H1 (cell line): ENCODE results near the gene CYP2W1. TPM values are rescaled to one million over a fixed set of nuclear protein-coding genes. Genes with fewer than 3 reads are reported as not detected.

Experiments
- CEBPB ChIP-seq: IDR thresholded peaks from 2 replicates; pipeline ENCODE4 v1.6.1; 2012; ENCODE audit warnings: low read depth, low read length
- CTBP2 ChIP-seq: IDR thresholded peaks from 2 replicates; pipeline ENCODE4 v1.7.0; 2011; ENCODE audit warnings: borderline replicate concordance, mild to moderate bottlenecking, moderate library complexity, mixed read lengths, low read length; ENCODE audit not compliant: insufficient read depth, insufficient read length
- FOSL1 ChIP-seq: IDR thresholded peaks from 2 replicates; pipeline ENCODE4 v1.6.1; 2011; ENCODE audit warnings: mild to moderate bottlenecking, low read depth, low read length, moderate library complexity; ENCODE audit not compliant: insufficient read depth
- GABPA ChIP-seq: IDR thresholded peaks from 2 replicates; pipeline ENCODE4 v1.6.1; 2011; ENCODE audit warnings: mild to moderate bottlenecking, low read length, moderate library complexity, borderline replicate concordance; ENCODE audit not compliant: insufficient read depth
- JUND ChIP-seq: IDR thresholded peaks from 2 replicates; pipeline ENCODE4 v1.6.1; 2011; ENCODE audit warnings: mild to moderate bottlenecking, improper control_type of control experiment, low read length
- SAP30 ChIP-seq: fragments of 300-600 bp; sonication (generic); IDR thresholded peaks from 2 replicates; pipeline ENCODE4 v1.7.1; 2012; ENCODE audit warnings: low read length, moderate library complexity, mild to moderate bottlenecking, inconsistent platforms; ENCODE audit not compliant: insufficient read depth, insufficient replicate concordance
- SIX5 ChIP-seq: IDR thresholded peaks from 2 replicates; pipeline ENCODE4 v1.6.1; 2011; ENCODE audit warnings: mild to moderate bottlenecking, low read depth, low read length
- SP4 ChIP-seq: IDR thresholded peaks from 2 replicates; pipeline ENCODE4 v1.6.1; 2012; ENCODE audit warnings: low read length, inconsistent platforms
- TBP ChIP-seq: IDR thresholded peaks from 2 replicates; pipeline ENCODE4 v1.6.1; 2011; ENCODE audit warnings: low read depth, low read length, improper control_type of control experiment
- YY1 ChIP-seq: IDR thresholded peaks from 2 replicates; pipeline ENCODE4 v1.6.1; 2011; ENCODE audit warnings: low read depth, mild to moderate bottlenecking, low read length
- polyA plus RNA-seq, 7 experiments: library from polyadenylated mRNA; depleted of rRNA in 3 of 7; stranded (reverse) in 5 of 7; unstranded in 2 of 7; fragments of >200 nt in 5 of 7; fragments of 200-250 nt in 2 of 7; gene quantifications; 1 replicate in 5 of 7; 2 replicates in 1 of 7; 4 replicates in 1 of 7; pipeline versions ENCODE4 v1.2.1 to v1.2.3, GENCODE V29; 2011 to 2013; ENCODE audit warnings: missing spikeins in 2 of 7, mixed read lengths in 2 of 7
- total RNA-seq: library from RNA; stranded (reverse); fragmentation: NEBNext Ultra II Directional; extraction: Animal tissue kit (Norgen Biotek cat#: 25700); gene quantifications from 2 replicates; pipeline ENCODE4 v1.2.1, GENCODE V29; 2021

Gene CYP2W1
- total and polyA plus RNA-seq, 2 of the 8 experiments (the other 6 are each of a cell fraction or from before 2014, with no cell fraction given), result not detected

GRCh38 chr7:1012004-1012715 is 29.2 kb downstream of the CYP2W1 start (continued):
- TF ChIP-seq GABPA (no peak), CTBP2 (no peak), FOSL1 (no peak), JUND (no peak), SP4 (no peak), SIX5 (no peak), TBP (no peak), SAP30 (no peak), CEBPB (no peak), YY1 (no peak)
